Activated naive CD4-positive, alpha-beta T cell treated with anti-CD3 and anti-CD28 coated beads, Interleukin-2, amount 50 U/mL, for 72 hours (primary cell): ENCODE data around the gene SPATA3. TPM values are rescaled to one million over a fixed set of nuclear protein-coding genes. Genes with fewer than 3 reads are reported as not detected.
"Not testable (repeated sequence)": the region's sequence is repeated elsewhere in the genome, so short reads cannot be mapped to it uniquely, and the experiment has no call there.

ENCODE experiments used
- ATAC-seq, 2 donors: fragments of 150-1000 bp; cut with Tn5 transposase; 2 replicates each; pipeline ENCODE4 v1.10.0; 2021; ENCODE audit warnings: mild to moderate bottlenecking in 2 of 2, moderate library complexity in 2 of 2
- DNase-seq, 2 donors: peaks; one replicate each; pipeline ENCODE4 v3.0.0; 2021 to 2022; ENCODE audit warnings: low spot score in 2 of 2
- H3K27ac Mint-ChIP-seq, 2 donors: one replicate each; pipeline ENCODE4 v1.8.0; 2022; ENCODE audit warnings: mild to moderate bottlenecking in 2 of 2, mixed read lengths in 2 of 2
- H3K36me3 Mint-ChIP-seq, 2 donors: one replicate each; pipeline ENCODE4 v1.8.0; 2022; ENCODE audit warnings: mixed read lengths in 2 of 2
- H3K9me3 Mint-ChIP-seq, 2 donors: one replicate each; pipeline ENCODE4 v1.8.0; 2022; ENCODE audit warnings: mixed read lengths in 2 of 2
- total RNA-seq, 2 donors: library from RNA; stranded (reverse); gene quantifications; one replicate each; pipeline ENCODE4 v1.2.3, GENCODE V29; 2022

SPATA3 gene
- total RNA-seq, 2 donors from 2014 or later = 0.84 to 2.9 TPM

- Mint-ChIP-seq H3K9me3 (peaks cover 12 to 19% of the 10 kb centered on the region in 2 donors), H3K27ac (peak overlapping the region in 1 of 2 donors; percentile 52)
- ATAC-seq = no peak
Observed at GRCh38 chr2:231003186-231003585, 7.3 kb downstream of the SPATA3 start.

GRCh38 chr2:231004930-231005329, 9.0 kb downstream of the SPATA3 start:
- H3K36me3 Mint-ChIP-seq, H3K27ac Mint-ChIP-seq, ATAC-seq, DNase-seq: not testable (repeated sequence)
- peaks cover 12 to 19% of the 10 kb centered on the region in 2 donors for H3K9me3 Mint-ChIP-seq

More at GRCh38 chr2:231003186-231003585, 7.3 kb downstream of the SPATA3 start:
- peaks cover 0 to 9% of the 10 kb centered on the region in 2 donors for H3K36me3 Mint-ChIP-seq
- DNase-seq = no peak

DNA sequence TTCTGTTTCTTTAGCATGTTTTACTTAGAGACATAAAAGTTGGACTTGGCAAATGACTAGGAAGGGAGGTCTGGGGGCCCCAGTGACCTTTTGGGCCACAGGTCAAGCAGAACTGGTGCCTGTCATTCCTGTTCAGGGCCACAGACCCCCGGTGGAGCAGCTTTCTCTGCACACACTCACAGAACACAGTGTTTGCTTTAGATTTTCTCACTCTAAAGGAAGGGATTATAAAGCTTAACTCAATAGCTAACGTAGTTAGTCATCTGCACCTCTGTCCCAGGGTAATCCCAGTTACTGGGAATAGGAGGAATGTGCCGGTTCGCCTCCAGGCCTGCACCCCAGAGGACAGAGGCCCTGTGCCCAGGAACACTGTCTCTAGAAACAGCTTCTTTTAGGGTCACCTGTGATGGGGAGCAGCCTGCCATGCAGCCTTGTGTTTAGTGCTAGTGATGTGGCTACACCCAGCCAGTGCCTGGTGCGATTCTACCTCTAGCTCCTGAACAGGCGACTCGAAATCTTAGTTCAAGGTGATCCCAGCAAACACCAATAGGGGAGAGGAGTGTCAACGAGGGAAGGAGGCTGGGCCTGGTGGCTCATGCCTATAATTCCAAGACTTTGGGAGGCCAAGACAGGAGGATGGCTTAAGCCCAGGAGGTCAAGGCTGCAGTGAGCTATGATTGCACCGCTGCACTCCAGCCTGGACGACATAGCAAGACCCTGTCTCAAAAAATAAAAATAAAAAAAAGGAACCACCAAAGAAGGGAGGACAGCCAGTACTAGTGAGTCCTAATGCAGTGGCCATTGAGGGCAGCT, 11.6 kb downstream of the SPATA3 start:
- peaks cover 12 to 19% of the 10 kb centered on the region in 2 donors for H3K9me3 Mint-ChIP-seq
- DNase-seq (no peak), ATAC-seq (no peak)
- peaks cover 0 to 9% of the 10 kb centered on the region in 2 donors for H3K36me3 Mint-ChIP-seq
- H3K27ac Mint-ChIP-seq = no peak overlapping the region

DNA sequence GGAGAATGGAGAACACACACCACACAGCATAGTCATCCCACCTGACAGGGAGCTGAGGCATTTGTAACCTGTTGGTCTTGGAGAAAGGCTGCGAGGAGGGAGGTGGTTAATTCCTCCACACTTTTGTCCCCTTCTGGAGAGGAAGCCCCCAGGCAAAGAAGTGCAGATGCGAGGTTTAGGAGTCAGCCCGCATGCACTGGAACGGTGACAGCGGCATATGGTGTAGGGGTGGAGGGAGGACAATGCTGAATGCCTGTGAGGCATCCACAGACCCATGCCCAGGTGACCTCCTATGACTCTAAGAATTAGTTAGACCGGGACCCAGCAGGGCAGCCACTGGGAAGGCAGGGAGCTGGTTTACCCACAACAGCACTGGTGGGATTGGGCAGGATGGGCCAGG, 12.2 kb downstream of the SPATA3 start:
- DNase-seq = no peak
- H3K27ac Mint-ChIP-seq = no peak overlapping the region
- no peak for ATAC-seq

GRCh38 chr2:231009236-231009919, 13.5 kb downstream of the SPATA3 start:
- ATAC-seq = no peak

More for the DNA sequence above, 12.2 kb downstream of the SPATA3 start:
- H3K36me3 Mint-ChIP-seq = peaks cover 0 to 9% of the 10 kb centered on the region in 2 donors
- H3K9me3 Mint-ChIP-seq = peaks cover 12 to 19% of the 10 kb centered on the region in 2 donors

DNA sequence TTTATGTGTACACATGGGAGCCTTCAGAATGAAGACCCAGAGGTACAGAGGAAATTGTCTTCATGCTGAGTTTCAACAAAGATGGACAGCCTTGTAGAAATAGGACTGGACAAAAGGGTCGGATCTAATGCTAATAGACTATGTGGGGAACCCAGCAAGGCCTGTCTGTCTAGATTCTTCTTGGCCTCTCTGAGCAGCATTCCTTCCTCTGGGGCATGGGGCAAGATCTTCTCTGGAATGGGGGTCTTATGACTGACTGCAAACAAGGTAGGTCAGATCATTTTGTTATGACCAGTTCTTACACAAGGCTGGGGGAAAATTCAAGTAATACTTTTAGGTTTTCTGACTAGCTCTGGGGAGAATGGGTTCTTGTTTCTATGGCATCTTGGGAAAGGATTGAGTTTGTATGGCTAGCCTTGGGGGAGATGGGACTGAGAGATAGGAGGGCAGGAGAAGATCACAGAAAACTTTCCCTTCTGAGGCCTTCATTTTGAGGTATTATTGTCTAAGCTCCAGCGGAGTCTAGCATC, 14.3 kb downstream of the SPATA3 start:
- Mint-ChIP-seq H3K27ac (no peak overlapping the region), H3K36me3 (peaks cover 0 to 4% of the 10 kb centered on the region in 2 donors), H3K9me3 (peaks cover 4% of the 10 kb centered on the region in 2 donors)
- no peak for ATAC-seq
- DNase-seq = no peak

More at GRCh38 chr2:231009236-231009919, 13.5 kb downstream of the SPATA3 start:
- DNase-seq = no peak
- H3K36me3 Mint-ChIP-seq = peaks cover 0 to 9% of the 10 kb centered on the region in 2 donors
- H3K27ac Mint-ChIP-seq = no peak overlapping the region
- peaks cover 12 to 13% of the 10 kb centered on the region in 2 donors for H3K9me3 Mint-ChIP-seq

DNA sequence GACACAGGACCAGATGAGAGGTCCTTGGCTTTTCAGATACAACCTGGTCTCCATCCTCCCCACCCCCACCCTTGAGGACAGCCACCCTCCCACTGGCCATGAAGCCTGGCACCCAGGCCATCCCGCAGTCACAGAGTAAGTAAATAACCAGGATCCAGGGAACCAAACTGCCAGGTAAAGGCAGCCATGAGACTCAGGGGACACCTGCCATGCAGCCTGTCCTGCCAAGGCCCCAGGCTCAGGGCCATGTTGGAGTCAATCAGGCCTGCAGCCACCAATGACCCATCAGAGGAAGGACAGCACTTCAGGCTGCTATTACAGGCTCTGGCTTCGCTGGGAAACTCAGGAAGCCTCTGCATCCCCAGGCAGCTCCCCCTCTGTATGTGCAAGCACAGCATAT, 15.6 kb downstream of the SPATA3 start:
- DNase-seq (no peak), ATAC-seq (no peak)
- no peaks in the 10 kb centered on the region for H3K9me3 Mint-ChIP-seq
- no peaks in the 10 kb centered on the region for H3K36me3 Mint-ChIP-seq
- no peak overlapping the region for H3K27ac Mint-ChIP-seq

- H3K9me3 Mint-ChIP-seq = no peaks in the 10 kb centered on the region
- ATAC-seq = no peak
- H3K36me3 Mint-ChIP-seq = no peaks in the 10 kb centered on the region
- H3K27ac Mint-ChIP-seq = no peak overlapping the region
- no peak for DNase-seq
Observed at GRCh38 chr2:231012463-231012862, 16.5 kb downstream of the SPATA3 start.

DNA sequence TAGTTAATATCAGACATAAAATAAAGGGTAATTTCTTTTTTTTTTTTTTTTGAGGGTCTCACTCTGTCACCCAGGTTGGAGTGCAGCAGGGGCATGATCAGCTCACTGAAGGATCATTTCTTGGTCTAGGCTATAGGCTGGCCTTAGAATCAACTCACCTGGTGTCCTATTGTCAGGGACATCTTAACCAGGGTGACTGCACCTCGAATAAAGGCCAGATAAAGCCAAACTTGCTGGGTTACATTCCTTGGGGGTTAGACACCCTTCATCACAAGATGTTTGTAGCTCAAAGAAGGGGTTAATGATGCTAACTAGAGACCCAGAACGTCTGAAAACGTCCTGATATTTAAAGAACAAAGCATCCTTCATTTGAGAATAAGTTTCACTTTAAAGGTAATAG, 17.9 kb downstream of the SPATA3 start:
- DNase-seq = no peak
- no peak for ATAC-seq
- H3K27ac Mint-ChIP-seq = no peak overlapping the region

DNA sequence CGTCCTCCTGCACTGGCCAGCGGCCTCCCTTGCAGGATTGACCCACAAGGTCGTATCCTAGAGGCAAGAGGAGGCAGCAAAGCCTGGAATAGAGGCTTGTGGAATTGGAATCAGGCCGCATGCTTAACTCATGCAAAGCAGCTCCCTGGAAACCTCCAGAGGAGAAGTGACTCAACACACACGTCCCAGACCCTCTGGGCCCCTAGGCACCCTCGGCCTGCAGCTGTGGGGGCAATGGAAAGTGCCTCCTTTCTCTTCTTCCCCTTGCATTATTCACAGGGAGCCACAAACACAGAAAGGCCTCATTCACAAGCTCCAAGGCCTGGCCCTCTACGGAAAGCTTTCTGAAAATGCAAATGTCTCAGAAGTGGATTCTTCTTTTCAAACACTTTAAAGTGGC, 19.6 kb downstream of the SPATA3 start:
- H3K27ac Mint-ChIP-seq = no peak overlapping the region
- DNase-seq (no peak), ATAC-seq (no peak)
- no peaks in the 10 kb centered on the region for H3K9me3 Mint-ChIP-seq
- H3K36me3 Mint-ChIP-seq = no peaks in the 10 kb centered on the region

More for the DNA sequence above, 17.9 kb downstream of the SPATA3 start:
- H3K36me3 Mint-ChIP-seq = no peaks in the 10 kb centered on the region
- no peaks in the 10 kb centered on the region for H3K9me3 Mint-ChIP-seq

- H3K27ac Mint-ChIP-seq = no peak overlapping the region
- H3K36me3 Mint-ChIP-seq = no peaks in the 10 kb centered on the region
- ATAC-seq (no peak), DNase-seq (no peak)
- no peaks in the 10 kb centered on the region for H3K9me3 Mint-ChIP-seq
Observed at GRCh38 chr2:231015926-231016325, 20.0 kb downstream of the SPATA3 start.

DNA sequence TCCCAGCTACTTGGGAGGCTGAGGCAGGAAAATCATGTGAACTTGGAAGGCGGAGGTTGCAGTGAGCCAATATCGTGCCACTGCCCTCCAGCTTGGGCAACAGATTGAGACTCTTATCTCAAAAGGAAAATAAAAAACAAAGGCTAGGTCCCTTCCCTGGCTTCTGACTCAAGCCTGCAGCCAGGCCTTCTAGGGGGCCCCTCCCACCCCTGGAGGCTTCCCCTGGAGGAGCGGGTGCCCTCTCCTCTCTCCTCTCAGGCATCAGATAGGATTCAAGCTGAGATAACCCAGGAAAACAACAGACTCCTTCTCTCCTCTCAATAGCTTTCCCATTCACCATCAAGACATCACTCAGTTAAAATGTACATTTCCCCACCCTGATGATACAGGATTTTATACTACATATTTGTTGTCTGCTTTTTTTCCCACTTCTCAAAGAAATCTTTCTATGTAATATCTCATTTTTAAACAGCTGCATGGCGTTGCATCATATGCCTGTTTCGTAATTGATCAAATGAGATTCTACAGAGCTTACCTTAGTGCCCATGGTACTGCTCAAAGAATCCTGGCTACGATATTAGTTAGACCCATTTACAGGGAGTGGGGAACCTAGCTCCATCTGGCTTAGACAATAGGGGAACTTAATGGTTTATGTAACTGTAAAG, 20.8 kb downstream of the SPATA3 start:
- H3K36me3 Mint-ChIP-seq = no peaks in the 10 kb centered on the region
- no peak overlapping the region for H3K27ac Mint-ChIP-seq
- no peaks in the 10 kb centered on the region for H3K9me3 Mint-ChIP-seq
- DNase-seq (no peak), ATAC-seq (no peak)

GRCh38 chr2:231017231-231017598, 21.3 kb downstream of the SPATA3 start:
- Mint-ChIP-seq H3K27ac (no peak overlapping the region), H3K36me3 (no peaks in the 10 kb centered on the region), H3K9me3 (no peaks in the 10 kb centered on the region)
- ATAC-seq (no peak), DNase-seq (no peak)

DNA sequence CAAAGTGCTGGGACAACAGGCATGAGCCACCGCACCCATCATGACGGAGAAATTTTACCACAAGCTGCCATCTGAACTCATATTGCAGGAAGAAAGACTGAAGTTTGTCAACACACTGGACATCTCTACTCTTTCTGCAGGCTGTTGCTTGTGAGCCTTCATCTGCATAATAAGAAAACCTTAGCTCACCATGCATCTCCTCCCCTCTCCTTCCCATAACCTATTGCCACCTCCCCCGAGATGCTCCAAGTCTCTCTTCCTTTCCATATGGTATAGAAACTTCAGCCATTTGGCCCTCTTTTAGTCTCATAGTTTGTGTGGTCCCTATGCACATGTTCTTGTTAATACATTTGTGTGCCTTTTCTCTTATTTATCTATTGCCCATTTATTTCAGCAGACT, 22.3 kb downstream of the SPATA3 start:
- H3K9me3 Mint-ChIP-seq = no peaks in the 10 kb centered on the region
- ATAC-seq = no peak
- DNase-seq = no peak
- no peak overlapping the region for H3K27ac Mint-ChIP-seq
- no peaks in the 10 kb centered on the region for H3K36me3 Mint-ChIP-seq

DNA sequence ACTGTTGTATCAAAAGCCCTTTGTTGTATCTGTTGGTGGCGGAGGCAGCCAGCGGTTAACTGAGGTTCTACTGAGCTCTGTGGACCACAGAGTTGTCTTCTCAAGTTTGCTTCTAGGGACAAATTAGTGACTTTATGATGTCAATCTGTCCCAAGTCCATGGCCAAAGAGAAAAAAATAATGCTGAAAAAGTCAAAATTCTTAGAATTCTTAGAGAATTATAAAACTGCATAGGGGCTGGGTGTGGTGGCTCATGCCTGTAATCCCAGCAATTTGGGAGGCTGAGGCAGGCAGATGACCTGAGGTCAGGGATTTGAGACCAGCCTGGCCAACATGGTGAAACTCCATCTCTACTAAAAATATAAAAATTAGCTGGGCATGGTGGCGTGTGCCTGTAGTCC, 29.1 kb downstream of the SPATA3 start:
- H3K9me3 Mint-ChIP-seq, ATAC-seq, DNase-seq, H3K36me3 Mint-ChIP-seq, H3K27ac Mint-ChIP-seq: not testable (repeated sequence)

DNA sequence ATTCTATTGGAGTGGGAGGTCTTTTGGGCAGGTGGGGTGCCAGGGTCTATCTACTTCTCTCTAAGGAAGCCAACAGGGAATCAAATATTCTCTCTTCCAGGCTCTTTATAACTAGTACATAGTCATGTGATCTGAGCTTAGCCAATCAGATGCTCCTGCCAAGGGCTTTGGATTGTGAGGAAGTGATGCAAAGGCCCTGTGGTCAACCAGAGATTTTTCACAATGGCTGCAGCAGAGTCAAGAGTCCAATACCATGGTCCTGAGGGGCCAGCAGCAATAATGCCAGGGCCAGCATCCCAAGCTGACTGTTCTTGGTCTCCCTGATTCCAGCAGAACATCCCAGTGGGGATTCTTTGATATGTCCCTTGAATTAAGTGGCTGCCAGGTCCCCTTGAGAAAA, 33.0 kb downstream of the SPATA3 start:
- ATAC-seq = no peak
- Mint-ChIP-seq H3K9me3 (no peaks in the 10 kb centered on the region), H3K36me3 (no peaks in the 10 kb centered on the region), H3K27ac (no peak overlapping the region)
- DNase-seq = no peak

DNA sequence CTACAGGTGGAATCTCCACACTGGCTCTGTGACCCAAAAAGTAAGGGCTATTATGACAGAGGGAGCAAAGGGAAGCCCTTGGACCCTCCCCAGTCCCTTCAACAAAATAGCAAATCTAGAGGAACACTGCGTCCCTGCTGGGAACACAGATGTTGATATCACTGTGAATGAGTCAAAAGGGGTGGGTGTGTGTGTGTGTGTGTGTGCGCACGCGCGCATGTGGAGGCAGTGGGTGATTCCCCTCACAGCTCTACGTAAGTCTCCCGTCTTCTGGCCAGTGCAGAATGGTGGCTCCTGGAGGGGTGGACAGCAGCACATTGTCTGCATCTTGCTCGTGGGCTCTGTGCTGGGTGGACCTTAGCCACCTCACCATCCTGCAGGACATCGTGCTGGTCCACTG, 33.6 kb downstream of the SPATA3 start:
- Mint-ChIP-seq H3K36me3 (no peaks in the 10 kb centered on the region), H3K9me3 (no peaks in the 10 kb centered on the region), H3K27ac (no peak overlapping the region)
- ATAC-seq = no peak
- no peak for DNase-seq
